K562 (cell line): ENCODE measurements around the gene DUS3L. TPM values are rescaled to one million over a fixed set of nuclear protein-coding genes. Genes with fewer than 3 reads are reported as not detected.

Experiments
- CBX8 ChIP-seq: fragments of 200-600 bp; sonication (generic); IDR thresholded peaks from 2 replicates; pipeline ENCODE4 v1.6.1; 2012; ENCODE audit warnings: borderline replicate concordance, mixed run types, low read depth, mild to moderate bottlenecking, moderate library complexity, mixed read lengths, low read length, control low read depth, inconsistent platforms; ENCODE audit not compliant: poor library complexity, severe bottlenecking; ENCODE audit errors: extremely low read depth
- CREB1 ChIP-seq, 2 experiments: sonication (generic) in 1 of 2; formaldehyde crosslinking in 1 of 2; IDR thresholded peaks; 2 replicates each; pipeline versions ENCODE4 v1.6.1 to v1.8.0; 2012 to 2022; ENCODE audit warnings: inconsistent platforms in 1 of 2, mild to moderate bottlenecking in 1 of 2, missing genetic modification reagents in 1 of 2, moderate library complexity in 1 of 2
- CREM ChIP-seq: IDR thresholded peaks from 2 replicates; pipeline ENCODE4 v1.6.1; 2014; ENCODE audit warnings: antibody characterized with exemption, low read depth
- DACH1 ChIP-seq: fragments of 450-650 bp; IDR thresholded peaks from 2 replicates; pipeline ENCODE4 v1.6.1; 2018; ENCODE audit not compliant: partially characterized antibody
- FIP1L1 ChIP-seq: fragments of 200-400 bp; formaldehyde crosslinking; IDR thresholded peaks from 2 replicates; pipeline ENCODE4 v1.6.1; 2018; ENCODE audit warnings: mild to moderate bottlenecking, low read depth, low read length; ENCODE audit not compliant: poor library complexity, severe bottlenecking
- GABPB1 ChIP-seq: sonication (generic); formaldehyde crosslinking; IDR thresholded peaks from 2 replicates; pipeline ENCODE4 v1.8.0; 2022; ENCODE audit warnings: mild to moderate bottlenecking, missing genetic modification reagents
- HCFC1 ChIP-seq: IDR thresholded peaks from 2 replicates; pipeline ENCODE4 v1.6.1; 2012; ENCODE audit warnings: low read depth, low read length, improper control_type of control experiment
- MAZ ChIP-seq, 2 experiments: fragments of 450-650 bp in 1 of 2; sonication (generic) in 1 of 2; formaldehyde crosslinking; IDR thresholded peaks in 1 of 2; conservative IDR thresholded peaks in 1 of 2; 2 replicates each; pipeline versions ENCODE4 v1.4.0 to v1.5.0; 2020; ENCODE audit warnings: mild to moderate bottlenecking in 1 of 2, missing genetic modification reagents in 1 of 2
- MNT ChIP-seq, 2 experiments: fragments of 450-650 bp; conservative IDR thresholded peaks; 2 replicates each; pipeline ENCODE4 v1.6.1; 2017; ENCODE audit warnings: mild to moderate bottlenecking in 2 of 2, moderate library complexity in 2 of 2
- POLR2B ChIP-seq: fragments of 450-650 bp; IDR thresholded peaks from 2 replicates; pipeline ENCODE4 v1.6.1; 2018; ENCODE audit warnings: low read depth; ENCODE audit not compliant: partially characterized antibody
- SMC3 ChIP-seq: conservative IDR thresholded peaks from 2 replicates; pipeline ENCODE4 v1.6.1; 2011; ENCODE audit warnings: low read depth, low read length, improper control_type of control experiment; ENCODE audit not compliant: insufficient read depth
- TEAD1 ChIP-seq, 2 experiments: fragments of 450-650 bp in 1 of 2; sonication (generic) in 1 of 2; formaldehyde crosslinking; IDR thresholded peaks; 2 replicates each; pipeline versions ENCODE4 v1.4.0 to v1.8.0; 2020 to 2022; ENCODE audit warnings: mild to moderate bottlenecking in 2 of 2, missing genetic modification reagents in 1 of 2
- TRIM28 ChIP-seq: fragments of 450-650 bp; IDR thresholded peaks from 2 replicates; pipeline ENCODE4 v1.6.1; 2017
- ZBTB7A ChIP-seq: IDR thresholded peaks from 2 replicates; pipeline ENCODE4 v1.6.1; 2011; ENCODE audit warnings: low read depth, mild to moderate bottlenecking, low read length, moderate library complexity, borderline replicate concordance; ENCODE audit not compliant: control insufficient read depth
- ZNF318 ChIP-seq, 2 experiments: fragments of 450-650 bp; IDR thresholded peaks; 2 replicates each; pipeline ENCODE4 v1.6.1; 2016; ENCODE audit warnings: mild to moderate bottlenecking in 2 of 2, borderline replicate concordance in 1 of 2, low read depth in 1 of 2, moderate library complexity in 1 of 2
- ZNF584 ChIP-seq: fragments of 200-800 bp; sonication (Bioruptor generic); IDR thresholded peaks from 2 replicates; pipeline ENCODE4 v1.6.1; 2016; ENCODE audit warnings: low read depth, mild to moderate bottlenecking, missing genetic modification characterization, missing compliant biosample characterization
- polyA plus RNA-seq, 8 experiments: library from polyadenylated mRNA; depleted of rRNA in 4 of 8; stranded (reverse) in 5 of 8; unstranded in 3 of 8; fragments of >200 nt; fragmentation: Nextera tagmentation in 2 of 8; fragmentation: Illumina TruSeq in 1 of 8; extraction: Ambion mirVana in 2 of 8; extraction: Trizol in 1 of 8; gene quantifications; 2 replicates each; pipeline versions ENCODE4 v1.2.1 to v1.2.3, GENCODE V29; 2011 to 2014; ENCODE audit warnings: inconsistent platforms in 1 of 8, missing spikeins in 1 of 8
- total RNA-seq, 7 experiments: library from RNA; depleted of rRNA in 6 of 7; stranded (reverse); fragments of >200 nt in 6 of 7; fragmentation: Illumina TruSeq in 2 of 7; extraction: Trizol in 2 of 7; gene quantifications; 2 replicates each; pipeline versions ENCODE4 v1.2.1 to v1.2.3, GENCODE V29; 2011 to 2021; ENCODE audit warnings: low replicate concordance in 1 of 7

The DUS3L gene
- total and polyA plus RNA-seq, 9 of the 15 experiments (the other 6 are each of a cell fraction or from before 2014, with no cell fraction given) = 1.7 to 102 (median 77.5) TPM

- no peak for TF ChIP-seq ZNF584 (CRISPR knock-in tag)
- peak; percentile 99 for TF ChIP-seq POLR2B
- peak; percentile 94 for TF ChIP-seq ZBTB7A
- TF ChIP-seq GABPB1 = peak; percentile 62
- TF ChIP-seq MNT (conservative IDR thresholded peaks at IDR 0.05) = peak; percentile 69 to 82
- TF ChIP-seq CREM = peak; percentile 93
- 0 out of 4 replicates have a peak, but pooled peaks of 1 of the 2 experiments have one; percentile 21 for TF ChIP-seq ZNF318 (IDR thresholded peaks at IDR 0.05; ENCODE audit: borderline replicate concordance in 1 of 2, low read depth in 1 of 2)
- TF ChIP-seq MAZ (CRISPR knock-in tag; conservative IDR thresholded peaks at IDR 0.05 in 1 of 2, IDR thresholded peaks at IDR 0.05 in 1 of 2) = peak; percentile 84 to 89
- TF ChIP-seq TEAD1 (CRISPR knock-in tag; IDR thresholded peaks at IDR 0.05) = peak in 1 of 2 experiments; percentile 86; a peak in 1 of 4 replicates
- no peak for TF ChIP-seq SMC3
- peak; percentile 55 for TF ChIP-seq FIP1L1
- no peak for TF ChIP-seq CBX8
- peak; percentile 85 for TF ChIP-seq CREB1 (IDR thresholded peaks at IDR 0.05)
- TF ChIP-seq CREB1 (CRISPR knock-in tag; IDR thresholded peaks at IDR 0.05) = peak; percentile 80
- TF ChIP-seq TRIM28 = peak; percentile 34; the same call in 1 of the 2 replicates
- peak; percentile 61 for TF ChIP-seq DACH1
- peak; percentile 60 for TF ChIP-seq HCFC1
Measured at GRCh38 chr19:5827891-5828660, 37.1 kb upstream of the DUS3L start (continued).
